ENCODE results near the gene SPNS3. TPM values are rescaled to one million over a fixed set of nuclear protein-coding genes. Genes with fewer than 3 reads are reported as not detected.

Gene SPNS3
- total RNA-seq, 1 donor from 2014 or later, result not detected

DNA sequence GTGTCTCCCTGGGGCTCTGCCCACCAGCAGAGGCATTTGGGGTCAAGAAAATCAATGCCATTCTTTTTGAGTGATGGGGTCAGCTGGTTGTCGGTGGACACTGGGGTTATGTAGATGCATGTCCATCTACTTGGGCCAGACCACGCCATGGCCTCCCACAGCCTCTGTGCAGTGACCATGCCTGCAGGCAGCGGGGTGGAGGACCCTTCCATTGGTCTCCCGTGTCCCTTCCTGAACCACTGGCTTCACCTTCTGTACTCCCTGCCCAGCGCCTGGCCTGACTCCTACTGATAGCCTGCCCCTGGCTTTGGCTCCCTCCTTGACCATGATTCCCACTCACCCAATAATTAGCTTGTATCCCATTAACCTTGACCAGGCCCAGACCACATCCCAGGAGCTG is 28.0 kb upstream of the SPNS3 start:
- no peak overlapping the region for H3K27ac ChIP-seq (ENCODE audit: low read depth, low read length)
- no peaks in the 10 kb centered on the region for H3K27me3 ChIP-seq (ENCODE audit: control insufficient read depth in 3 of 3, insufficient read depth in 3 of 3, low read length in 3 of 3)
- peaks cover 0 to 5% (median 2%) of the 10 kb centered on the region in 3 donors for H3K4me1 ChIP-seq (ENCODE audit: control insufficient read depth in 3 of 3, insufficient read depth in 3 of 3, low read length in 3 of 3)
- no peaks in the 10 kb centered on the region for H3K9me3 ChIP-seq (ENCODE audit: control insufficient read depth in 3 of 3, low read length in 3 of 3)
- H3K4me3 ChIP-seq (ENCODE audit: low read length in 3 of 3), result no peak overlapping the region
- H3K9ac ChIP-seq (ENCODE audit: low read depth in 1 of 3, low read length in 3 of 3), result no peak overlapping the region
- H3K36me3 ChIP-seq (ENCODE audit: control insufficient read depth in 3 of 3, insufficient read depth in 3 of 3, low read length in 3 of 3), result no peaks in the 10 kb centered on the region

GRCh38 chr17:4406386-4406785 is 27.4 kb upstream of the SPNS3 start:
- peaks cover 0 to 5% (median 2%) of the 10 kb centered on the region in 3 donors for H3K4me1 ChIP-seq (ENCODE audit: control insufficient read depth in 3 of 3, insufficient read depth in 3 of 3, low read length in 3 of 3)
- no peak overlapping the region for H3K27ac ChIP-seq (ENCODE audit: low read depth, low read length)
- no peak overlapping the region for H3K9ac ChIP-seq (ENCODE audit: low read depth in 1 of 3, low read length in 3 of 3)
- no peaks in the 10 kb centered on the region for H3K27me3 ChIP-seq (ENCODE audit: control insufficient read depth in 3 of 3, insufficient read depth in 3 of 3, low read length in 3 of 3)
- H3K4me3 ChIP-seq (ENCODE audit: low read length in 3 of 3), result no peak overlapping the region
- no peaks in the 10 kb centered on the region for H3K9me3 ChIP-seq (ENCODE audit: control insufficient read depth in 3 of 3, low read length in 3 of 3)
- H3K36me3 ChIP-seq (ENCODE audit: control insufficient read depth in 3 of 3, insufficient read depth in 3 of 3, low read length in 3 of 3), result no peaks in the 10 kb centered on the region

DNA sequence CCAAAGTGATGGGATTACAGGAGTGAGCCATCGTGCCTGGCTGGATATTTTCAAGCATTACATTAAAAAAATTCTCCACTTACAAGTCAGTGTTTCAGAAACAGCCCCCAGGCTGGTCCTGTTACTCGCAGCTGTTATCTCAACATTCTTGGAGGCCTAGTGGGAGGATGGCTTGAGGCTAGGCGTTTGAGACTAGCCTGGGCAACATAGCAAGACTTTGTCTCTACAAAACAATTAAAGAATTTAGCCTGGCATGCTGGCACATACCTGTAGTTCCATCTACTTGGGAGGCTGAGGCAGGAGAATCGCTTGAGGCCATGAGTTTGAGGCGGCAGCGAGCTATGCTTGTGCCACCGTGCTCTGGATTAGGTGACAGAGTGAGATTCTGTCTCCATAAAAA is 26.5 kb upstream of the SPNS3 start:
- no peak overlapping the region for H3K4me3 ChIP-seq (ENCODE audit: low read length in 3 of 3)
- H3K27ac ChIP-seq (ENCODE audit: low read depth, low read length), result no peak overlapping the region
- no peaks in the 10 kb centered on the region for H3K36me3 ChIP-seq (ENCODE audit: control insufficient read depth in 3 of 3, insufficient read depth in 3 of 3, low read length in 3 of 3)
- H3K27me3 ChIP-seq (ENCODE audit: control insufficient read depth in 3 of 3, insufficient read depth in 3 of 3, low read length in 3 of 3), result no peaks in the 10 kb centered on the region
- H3K4me1 ChIP-seq (ENCODE audit: control insufficient read depth in 3 of 3, insufficient read depth in 3 of 3, low read length in 3 of 3), result peaks cover 0 to 5% (median 2%) of the 10 kb centered on the region in 3 donors
- no peak overlapping the region for H3K9ac ChIP-seq (ENCODE audit: low read depth in 1 of 3, low read length in 3 of 3)
- H3K9me3 ChIP-seq (ENCODE audit: control insufficient read depth in 3 of 3, low read length in 3 of 3), result no peaks in the 10 kb centered on the region

GRCh38 chr17:4407851-4408250 is 25.9 kb upstream of the SPNS3 start:
- Histone ChIP-seq H3K4me1 (ENCODE audit: control insufficient read depth in 3 of 3, insufficient read depth in 3 of 3, low read length in 3 of 3) (peaks cover 2 to 5% (median 3%) of the 10 kb centered on the region in 3 donors), H3K4me3 (ENCODE audit: low read length in 3 of 3) (no peak overlapping the region), H3K27ac (ENCODE audit: low read depth, low read length) (no peak overlapping the region), H3K36me3 (ENCODE audit: control insufficient read depth in 3 of 3, insufficient read depth in 3 of 3, low read length in 3 of 3) (no peaks in the 10 kb centered on the region), H3K27me3 (ENCODE audit: control insufficient read depth in 3 of 3, insufficient read depth in 3 of 3, low read length in 3 of 3) (no peaks in the 10 kb centered on the region), H3K9me3 (ENCODE audit: control insufficient read depth in 3 of 3, low read length in 3 of 3) (no peaks in the 10 kb centered on the region), H3K9ac (ENCODE audit: low read depth in 1 of 3, low read length in 3 of 3) (no peak overlapping the region)

DNA sequence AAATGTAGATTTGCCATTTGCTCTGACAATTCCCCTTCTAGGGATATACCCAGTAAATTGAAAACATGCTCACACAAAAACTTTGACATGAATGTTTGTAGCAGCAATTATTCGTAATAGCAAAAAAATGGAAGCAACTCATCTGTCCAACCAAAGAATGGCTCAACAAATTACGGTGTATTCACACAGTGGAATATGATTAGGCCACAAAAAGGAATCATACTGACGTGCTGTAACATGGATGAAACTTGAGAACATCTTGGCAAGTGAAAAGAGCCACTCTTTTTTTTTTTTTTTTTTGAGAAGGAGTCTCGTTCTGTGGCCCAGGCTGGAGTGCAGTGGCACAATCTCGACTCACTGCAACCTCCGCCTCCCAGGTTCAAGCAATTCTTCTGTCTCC is 24.1 kb upstream of the SPNS3 start:
- no peaks in the 10 kb centered on the region for H3K9me3 ChIP-seq (ENCODE audit: control insufficient read depth in 3 of 3, low read length in 3 of 3)
- H3K36me3 ChIP-seq (ENCODE audit: control insufficient read depth in 3 of 3, insufficient read depth in 3 of 3, low read length in 3 of 3), result no peaks in the 10 kb centered on the region
- H3K27me3 ChIP-seq (ENCODE audit: control insufficient read depth in 3 of 3, insufficient read depth in 3 of 3, low read length in 3 of 3), result no peaks in the 10 kb centered on the region
- no peak overlapping the region for H3K27ac ChIP-seq (ENCODE audit: low read depth, low read length)
- H3K4me1 ChIP-seq (ENCODE audit: control insufficient read depth in 3 of 3, insufficient read depth in 3 of 3, low read length in 3 of 3), result peaks cover 5 to 6% (median 6%) of the 10 kb centered on the region in 3 donors
- no peak overlapping the region for H3K4me3 ChIP-seq (ENCODE audit: low read length in 3 of 3)
- H3K9ac ChIP-seq (ENCODE audit: low read depth in 1 of 3, low read length in 3 of 3), result no peak overlapping the region

GRCh38 chr17:4411201-4411600 is 22.5 kb upstream of the SPNS3 start:
- Histone ChIP-seq H3K4me3 (ENCODE audit: low read length in 3 of 3) (no peak overlapping the region), H3K9ac (ENCODE audit: low read depth in 1 of 3, low read length in 3 of 3) (no peak overlapping the region), H3K27me3 (ENCODE audit: control insufficient read depth in 3 of 3, insufficient read depth in 3 of 3, low read length in 3 of 3) (no peaks in the 10 kb centered on the region), H3K4me1 (ENCODE audit: control insufficient read depth in 3 of 3, insufficient read depth in 3 of 3, low read length in 3 of 3) (peaks cover 0 to 6% (median 6%) of the 10 kb centered on the region in 3 donors), H3K36me3 (ENCODE audit: control insufficient read depth in 3 of 3, insufficient read depth in 3 of 3, low read length in 3 of 3) (no peaks in the 10 kb centered on the region), H3K9me3 (ENCODE audit: control insufficient read depth in 3 of 3, low read length in 3 of 3) (no peaks in the 10 kb centered on the region), H3K27ac (ENCODE audit: low read depth, low read length) (no peak overlapping the region)

GRCh38 chr17:4412933-4413831 is 20.6 kb upstream of the SPNS3 start:
- Histone ChIP-seq H3K27ac (ENCODE audit: low read depth, low read length) (no peak overlapping the region), H3K9me3 (ENCODE audit: control insufficient read depth in 3 of 3, low read length in 3 of 3) (no peaks in the 10 kb centered on the region), H3K9ac (ENCODE audit: low read depth in 1 of 3, low read length in 3 of 3) (peak overlapping the region in 2 of 3 donors; percentile 20 to 40), H3K4me1 (ENCODE audit: control insufficient read depth in 3 of 3, insufficient read depth in 3 of 3, low read length in 3 of 3) (peaks cover 0 to 6% (median 6%) of the 10 kb centered on the region in 3 donors), H3K27me3 (ENCODE audit: control insufficient read depth in 3 of 3, insufficient read depth in 3 of 3, low read length in 3 of 3) (no peaks in the 10 kb centered on the region), H3K36me3 (ENCODE audit: control insufficient read depth in 3 of 3, insufficient read depth in 3 of 3, low read length in 3 of 3) (no peaks in the 10 kb centered on the region), H3K4me3 (ENCODE audit: low read length in 3 of 3) (peak overlapping the region in 2 of 3 donors; percentile 51 to 54)

GRCh38 chr17:4417129-4417667 is 16.5 kb upstream of the SPNS3 start:
- Histone ChIP-seq H3K9me3 (ENCODE audit: control insufficient read depth in 3 of 3, low read length in 3 of 3) (no peaks in the 10 kb centered on the region), H3K4me1 (ENCODE audit: control insufficient read depth in 3 of 3, insufficient read depth in 3 of 3, low read length in 3 of 3) (peaks cover 3 to 6% (median 6%) of the 10 kb centered on the region in 3 donors), H3K27ac (ENCODE audit: low read depth, low read length) (no peak overlapping the region), H3K9ac (ENCODE audit: low read depth in 1 of 3, low read length in 3 of 3) (no peak overlapping the region), H3K27me3 (ENCODE audit: control insufficient read depth in 3 of 3, insufficient read depth in 3 of 3, low read length in 3 of 3) (no peaks in the 10 kb centered on the region), H3K36me3 (ENCODE audit: control insufficient read depth in 3 of 3, insufficient read depth in 3 of 3, low read length in 3 of 3) (no peaks in the 10 kb centered on the region), H3K4me3 (ENCODE audit: low read length in 3 of 3) (no peak overlapping the region)

DNA sequence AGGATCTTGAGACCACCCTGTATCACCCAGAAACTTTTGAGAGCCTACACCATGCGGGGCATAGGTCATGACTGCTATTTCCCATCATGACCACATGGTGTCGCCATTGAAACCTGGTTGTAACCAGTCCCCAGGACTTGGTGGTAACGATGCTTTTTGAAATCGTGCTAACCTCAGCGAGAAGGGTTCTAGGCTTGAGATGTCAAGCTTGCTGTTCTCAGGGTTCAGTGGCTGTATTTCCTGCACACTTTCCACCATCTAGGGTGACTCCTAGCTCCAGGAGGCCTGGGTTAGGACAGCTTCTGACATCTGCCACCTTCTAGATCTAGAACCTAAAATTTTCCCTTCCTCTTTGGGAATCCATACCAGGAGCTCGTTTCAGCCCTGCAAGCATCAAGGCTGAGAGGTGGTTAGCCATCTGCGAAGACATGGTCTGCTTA is 13.0 kb upstream of the SPNS3 start:
- Histone ChIP-seq H3K9ac (ENCODE audit: low read depth in 1 of 3, low read length in 3 of 3) (no peak overlapping the region), H3K4me1 (ENCODE audit: control insufficient read depth in 3 of 3, insufficient read depth in 3 of 3, low read length in 3 of 3) (peaks cover 0 to 3% (median 2%) of the 10 kb centered on the region in 3 donors), H3K27me3 (ENCODE audit: control insufficient read depth in 3 of 3, insufficient read depth in 3 of 3, low read length in 3 of 3) (no peaks in the 10 kb centered on the region)

DNA sequence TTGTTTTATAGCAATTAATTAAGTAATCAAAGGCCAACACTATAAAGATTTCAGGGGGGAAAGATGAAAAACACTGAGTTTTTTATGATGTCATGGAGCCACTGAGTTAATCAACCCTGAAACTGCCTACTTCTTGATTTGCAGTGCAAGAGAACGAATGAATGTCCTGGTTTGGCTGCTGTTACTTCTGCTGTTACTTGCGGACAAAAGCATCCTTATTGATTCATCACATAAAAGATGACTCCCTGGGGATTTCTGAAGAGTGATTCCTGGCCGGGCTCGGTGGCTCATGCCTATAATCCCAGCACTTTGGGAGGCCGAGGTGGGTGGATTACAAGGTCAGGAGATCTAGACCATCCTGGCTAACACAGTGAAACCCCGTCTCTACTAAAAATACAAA is 10.9 kb upstream of the SPNS3 start:
- Histone ChIP-seq H3K4me3 (ENCODE audit: low read length in 3 of 3) (no peak overlapping the region), H3K27me3 (ENCODE audit: control insufficient read depth in 3 of 3, insufficient read depth in 3 of 3, low read length in 3 of 3) (no peaks in the 10 kb centered on the region), H3K27ac (ENCODE audit: low read depth, low read length) (no peak overlapping the region), H3K4me1 (ENCODE audit: control insufficient read depth in 3 of 3, insufficient read depth in 3 of 3, low read length in 3 of 3) (peaks cover 0 to 3% (median 2%) of the 10 kb centered on the region in 3 donors), H3K9me3 (ENCODE audit: control insufficient read depth in 3 of 3, low read length in 3 of 3) (no peaks in the 10 kb centered on the region), H3K9ac (ENCODE audit: low read depth in 1 of 3, low read length in 3 of 3) (no peak overlapping the region), H3K36me3 (ENCODE audit: control insufficient read depth in 3 of 3, insufficient read depth in 3 of 3, low read length in 3 of 3) (no peaks in the 10 kb centered on the region)

More for the DNA sequence above, 13.0 kb upstream of the SPNS3 start:
- no peaks in the 10 kb centered on the region for H3K36me3 ChIP-seq (ENCODE audit: control insufficient read depth in 3 of 3, insufficient read depth in 3 of 3, low read length in 3 of 3)
- H3K9me3 ChIP-seq (ENCODE audit: control insufficient read depth in 3 of 3, low read length in 3 of 3), result no peaks in the 10 kb centered on the region
- peak overlapping the region in 1 of 3 donors; percentile 45 for H3K4me3 ChIP-seq (ENCODE audit: low read length in 3 of 3)
- no peak overlapping the region for H3K27ac ChIP-seq (ENCODE audit: low read depth, low read length)
